Measurements from ENCODE around the gene CDKN1C.

The CDKN1C gene

GRCh38 chr11:2865922-2866577 lies 19.5 kb downstream of the CDKN1C start:
- DNase-seq (ENCODE audit: low read depth) = no peak
- H3K4me3 ChIP-seq (ENCODE audit: low read length) = no peak overlapping the region
- TF ChIP-seq, protein P1, sequence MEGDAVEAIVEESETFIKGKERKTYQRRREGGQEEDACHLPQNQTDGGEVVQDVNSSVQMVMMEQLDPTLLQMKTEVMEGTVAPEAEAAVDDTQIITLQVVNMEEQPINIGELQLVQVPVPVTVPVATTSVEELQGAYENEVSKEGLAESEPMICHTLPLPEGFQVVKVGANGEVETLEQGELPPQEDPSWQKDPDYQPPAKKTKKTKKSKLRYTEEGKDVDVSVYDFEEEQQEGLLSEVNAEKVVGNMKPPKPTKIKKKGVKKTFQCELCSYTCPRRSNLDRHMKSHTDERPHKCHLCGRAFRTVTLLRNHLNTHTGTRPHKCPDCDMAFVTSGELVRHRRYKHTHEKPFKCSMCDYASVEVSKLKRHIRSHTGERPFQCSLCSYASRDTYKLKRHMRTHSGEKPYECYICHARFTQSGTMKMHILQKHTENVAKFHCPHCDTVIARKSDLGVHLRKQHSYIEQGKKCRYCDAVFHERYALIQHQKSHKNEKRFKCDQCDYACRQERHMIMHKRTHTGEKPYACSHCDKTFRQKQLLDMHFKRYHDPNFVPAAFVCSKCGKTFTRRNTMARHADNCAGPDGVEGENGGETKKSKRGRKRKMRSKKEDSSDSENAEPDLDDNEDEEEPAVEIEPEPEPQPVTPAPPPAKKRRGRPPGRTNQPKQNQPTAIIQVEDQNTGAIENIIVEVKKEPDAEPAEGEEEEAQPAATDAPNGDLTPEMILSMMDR (conservative IDR thresholded peaks at IDR 0.05; ENCODE audit: low read length) = no peak

- no peak overlapping the region for H3K4me3 ChIP-seq (ENCODE audit: low read length)
- DNase-seq (ENCODE audit: low read depth) = no peak
- TF ChIP-seq, protein P1 (conservative IDR thresholded peaks at IDR 0.05; ENCODE audit: low read length) = no peak
Observed at GRCh38 chr11:2864901-2865300, 20.7 kb downstream of the CDKN1C start.

GRCh38 chr11:2863276-2863618 lies 22.3 kb downstream of the CDKN1C start:
- no peak for DNase-seq (ENCODE audit: low read depth)
- TF ChIP-seq, protein P1 (conservative IDR thresholded peaks at IDR 0.05; ENCODE audit: low read length) = no peak
- H3K4me3 ChIP-seq (ENCODE audit: low read length) = no peak overlapping the region

DNA sequence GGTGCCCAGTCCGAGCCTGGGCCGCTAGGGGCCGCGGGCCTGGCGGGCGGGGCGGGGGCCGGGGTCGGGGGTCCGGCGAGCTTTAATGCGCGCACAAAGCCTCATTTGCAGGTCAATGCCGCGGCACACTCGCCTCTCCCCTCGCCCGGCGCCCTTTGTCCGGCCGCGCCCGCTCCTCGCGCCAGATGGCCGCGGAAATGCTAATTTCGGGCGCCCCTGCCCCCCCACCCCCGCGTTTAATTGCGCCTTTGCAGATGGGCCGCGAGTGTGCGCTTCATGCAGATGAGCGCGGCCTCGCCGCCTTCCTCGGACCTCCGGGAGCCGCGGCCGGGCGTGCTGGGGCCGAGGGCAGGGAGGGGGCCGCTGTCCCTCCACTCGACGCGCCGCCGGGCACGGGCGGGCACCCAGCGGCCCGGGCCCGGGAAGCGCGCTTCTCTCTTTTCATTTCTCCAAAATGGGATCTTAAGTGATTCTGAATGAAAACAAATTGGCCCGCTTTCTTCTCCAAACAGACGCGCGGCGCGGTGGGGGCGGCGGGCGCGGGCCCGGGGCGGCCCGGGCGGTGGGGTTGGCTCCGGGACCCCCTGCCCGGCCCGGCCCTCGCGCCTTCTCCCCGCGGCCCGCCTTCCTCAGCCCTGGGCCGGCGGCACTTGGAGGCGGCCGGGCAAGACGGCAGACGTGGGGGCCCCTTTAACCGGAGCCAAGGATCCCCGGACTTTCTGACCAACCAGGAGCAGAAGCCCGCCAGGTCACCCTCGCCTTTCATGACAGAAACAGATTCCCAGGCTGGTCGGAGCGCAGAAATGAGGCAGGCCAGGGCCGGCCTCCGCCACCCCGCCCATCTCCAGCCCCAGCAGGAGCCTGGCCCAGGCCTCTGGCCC lies 22.9 kb downstream of the CDKN1C start:
- H3K4me3 ChIP-seq (ENCODE audit: low read length) = no peak overlapping the region
- DNase-seq (ENCODE audit: low read depth) = no peak
- TF ChIP-seq, protein P1 (conservative IDR thresholded peaks at IDR 0.05; ENCODE audit: low read length) = no peak

- DNase-seq (ENCODE audit: low read depth) = no peak
- TF ChIP-seq, protein P1 (conservative IDR thresholded peaks at IDR 0.05; ENCODE audit: low read length) = no peak
- no peak overlapping the region for H3K4me3 ChIP-seq (ENCODE audit: low read length)
Observed at GRCh38 chr11:2860636-2861035, 24.9 kb downstream of the CDKN1C start.

- no peak overlapping the region for H3K4me3 ChIP-seq (ENCODE audit: low read length)
- TF ChIP-seq, protein P1 (conservative IDR thresholded peaks at IDR 0.05; ENCODE audit: low read length) = no peak
- DNase-seq (ENCODE audit: low read depth) = no peak
Observed at GRCh38 chr11:2859699-2860037, 25.9 kb downstream of the CDKN1C start.

All from AG10803 (cell line).